PC-3 (cell line): ENCODE data around the gene RUVBL2. TPM values are rescaled to one million over a fixed set of nuclear protein-coding genes. Genes with fewer than 3 reads are reported as not detected.
"Not testable (repeated sequence)": the region's sequence is repeated elsewhere in the genome, so short reads cannot be mapped to it uniquely, and the experiment has no call there.

ENCODE experiments used
- ATAC-seq: fragments of 200-7000 bp; cut with Tn5 transposase; 2 replicates; pipeline ENCODE4 v1.9.1; 2020; ENCODE audit warnings: mild to moderate bottlenecking, moderate library complexity
- BruUV-seq: library from RNA; stranded (reverse); fragments of 400-500 nt; replicated peaks from 2 replicates; lab custom pipeline; 2021; lab: Mats Ljungman, UMichigan
- CTCF ChIA-PET: fragments of 300-600 bp; sonication (Branson Sonifier 250); formaldehyde crosslinking; loops from one replicate; lab custom pipeline; 2022; ENCODE audit warnings: antibody characterized with exemption; lab: Charles Lee
- POLR2A ChIA-PET: fragments of 300-600 bp; sonication (Branson Sonifier 250); formaldehyde crosslinking; loops from one replicate; lab custom pipeline; 2022; ENCODE audit warnings: antibody characterized with exemption; ENCODE audit not compliant: unreplicated experiment; lab: Charles Lee
- DNase-seq: peaks from one replicate; pipeline ENCODE4 v3.0.0-alpha.2; 2015
- H2AFZ ChIP-seq: fragments of 300-600 bp; sonication (generic); 2 replicates; pipeline ENCODE4 v1.6.0; 2016; ENCODE audit warnings: antibody characterized with exemption, low read length
- H3F3A ChIP-seq: fragments of 300-600 bp; sonication (generic); one replicate; pipeline ENCODE4 v1.6.0; 2017; ENCODE audit warnings: antibody characterized with exemption, low read length, control low read depth, mild to moderate bottlenecking; ENCODE audit not compliant: unreplicated experiment
- H3K27ac ChIP-seq: fragments of 300-600 bp; sonication (generic); 2 replicates; pipeline ENCODE4 v1.5.1; 2016; ENCODE audit warnings: mild to moderate bottlenecking, low read length
- H3K27me3 ChIP-seq: fragments of 300-600 bp; sonication (generic); 2 replicates; pipeline ENCODE4 v1.6.1; 2016; ENCODE audit warnings: low read length, mixed read lengths
- H3K36me3 ChIP-seq: fragments of 300-600 bp; sonication (generic); 2 replicates; pipeline ENCODE4 v1.6.1; 2016; ENCODE audit warnings: low read depth, mixed run types, low read length, mixed read lengths
- H3K4me1 ChIP-seq: fragments of 300-600 bp; sonication (generic); 2 replicates; pipeline ENCODE4 v1.5.1; 2016; ENCODE audit warnings: low read length; ENCODE audit not compliant: insufficient read depth
- H3K4me2 ChIP-seq: fragments of 300-600 bp; sonication (generic); 2 replicates; pipeline ENCODE4 v1.6.0; 2016; ENCODE audit warnings: low read length
- H3K4me3 ChIP-seq: fragments of 300-600 bp; sonication (generic); 2 replicates; pipeline ENCODE4 v1.5.1; 2016; ENCODE audit warnings: mild to moderate bottlenecking, low read length, mixed read lengths
- H3K79me2 ChIP-seq: fragments of 300-600 bp; sonication (generic); 2 replicates; pipeline ENCODE4 v1.6.1; 2017; ENCODE audit warnings: low read length, mixed read lengths
- H3K9ac ChIP-seq: fragments of 300-600 bp; sonication (generic); 2 replicates; pipeline ENCODE4 v1.6.0; 2016; ENCODE audit warnings: mild to moderate bottlenecking, low read length
- H3K9me2 ChIP-seq: fragments of 300-600 bp; sonication (generic); replicated peaks from 2 replicates; pipeline ENCODE4 v1.6.1; 2016; ENCODE audit warnings: mixed run types, low read length, mixed read lengths
- H3K9me3 ChIP-seq: fragments of 300-600 bp; sonication (generic); 2 replicates; pipeline ENCODE4 v1.6.1; 2016; ENCODE audit warnings: low read length, mixed read lengths
- H4K20me1 ChIP-seq: fragments of 300-600 bp; sonication (generic); 2 replicates; pipeline ENCODE4 v1.6.1; 2016; ENCODE audit warnings: low read length, mixed read lengths
- intact Hi-C: fragments of 100-400 bp; cut with micrococcal nuclease; formaldehyde crosslinking; loops from 2 replicates; pipeline ENCODE4 v1.9.0; 2023
- total RNA-seq: library from RNA; depleted of rRNA; stranded (reverse); fragments of >200 nt; gene quantifications from 2 replicates; pipeline ENCODE4 v1.2.3, GENCODE V29; 2014
- TF ChIP-seq, protein P1 (sequence below): fragments of 300-600 bp; sonication (generic); conservative IDR thresholded peaks from 2 replicates; pipeline ENCODE4 v1.5.1; 2017; ENCODE audit warnings: antibody characterized with exemption, low read depth, mild to moderate bottlenecking, low read length

The RUVBL2 gene
- total RNA-seq, 1 experiment from 2014 or later, result 291 TPM

DNA sequence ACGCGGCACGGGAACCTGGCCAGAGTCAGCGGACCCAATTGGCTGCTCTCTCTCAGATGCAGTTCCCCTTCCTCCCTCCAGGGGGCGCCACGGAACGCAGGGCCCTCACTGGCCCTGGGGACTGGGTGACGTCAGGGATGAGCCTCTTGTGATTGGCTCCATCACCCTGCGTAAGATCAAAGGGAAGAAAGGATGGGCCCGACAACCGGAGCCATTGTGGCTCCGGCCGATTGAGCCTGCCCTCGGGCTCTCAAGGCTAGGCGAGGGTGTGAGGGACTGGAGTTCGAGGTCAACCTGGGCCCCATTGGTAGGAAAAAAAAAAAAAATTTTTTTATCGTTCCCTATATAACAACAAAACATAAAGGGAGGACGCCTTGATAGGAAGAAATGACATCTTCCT lies 43.1 kb downstream of the RUVBL2 start, which contains the start of gene CGB1:
TSS of gene CGB1 (minus strand) at position 81 of the 400 bp plus-strand sequence. CDS start 184 bp downstream, outside the sequence.
- H3K4me2 ChIP-seq, intact Hi-C loops, H3K9ac ChIP-seq, H2AFZ ChIP-seq, ATAC-seq, H3K4me1 ChIP-seq, POLR2A ChIA-PET, H4K20me1 ChIP-seq, BruUV-seq, H3K27ac ChIP-seq, H3K4me3 ChIP-seq, H3K9me3 ChIP-seq, H3K9me2 ChIP-seq, H3K36me3 ChIP-seq, CTCF ChIA-PET, H3K27me3 ChIP-seq, H3K79me2 ChIP-seq, H3F3A ChIP-seq: not testable (repeated sequence)
- DNase-seq, result peak; percentile 19
- TF ChIP-seq, protein P1, sequence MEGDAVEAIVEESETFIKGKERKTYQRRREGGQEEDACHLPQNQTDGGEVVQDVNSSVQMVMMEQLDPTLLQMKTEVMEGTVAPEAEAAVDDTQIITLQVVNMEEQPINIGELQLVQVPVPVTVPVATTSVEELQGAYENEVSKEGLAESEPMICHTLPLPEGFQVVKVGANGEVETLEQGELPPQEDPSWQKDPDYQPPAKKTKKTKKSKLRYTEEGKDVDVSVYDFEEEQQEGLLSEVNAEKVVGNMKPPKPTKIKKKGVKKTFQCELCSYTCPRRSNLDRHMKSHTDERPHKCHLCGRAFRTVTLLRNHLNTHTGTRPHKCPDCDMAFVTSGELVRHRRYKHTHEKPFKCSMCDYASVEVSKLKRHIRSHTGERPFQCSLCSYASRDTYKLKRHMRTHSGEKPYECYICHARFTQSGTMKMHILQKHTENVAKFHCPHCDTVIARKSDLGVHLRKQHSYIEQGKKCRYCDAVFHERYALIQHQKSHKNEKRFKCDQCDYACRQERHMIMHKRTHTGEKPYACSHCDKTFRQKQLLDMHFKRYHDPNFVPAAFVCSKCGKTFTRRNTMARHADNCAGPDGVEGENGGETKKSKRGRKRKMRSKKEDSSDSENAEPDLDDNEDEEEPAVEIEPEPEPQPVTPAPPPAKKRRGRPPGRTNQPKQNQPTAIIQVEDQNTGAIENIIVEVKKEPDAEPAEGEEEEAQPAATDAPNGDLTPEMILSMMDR, result peak; percentile 59

DNA sequence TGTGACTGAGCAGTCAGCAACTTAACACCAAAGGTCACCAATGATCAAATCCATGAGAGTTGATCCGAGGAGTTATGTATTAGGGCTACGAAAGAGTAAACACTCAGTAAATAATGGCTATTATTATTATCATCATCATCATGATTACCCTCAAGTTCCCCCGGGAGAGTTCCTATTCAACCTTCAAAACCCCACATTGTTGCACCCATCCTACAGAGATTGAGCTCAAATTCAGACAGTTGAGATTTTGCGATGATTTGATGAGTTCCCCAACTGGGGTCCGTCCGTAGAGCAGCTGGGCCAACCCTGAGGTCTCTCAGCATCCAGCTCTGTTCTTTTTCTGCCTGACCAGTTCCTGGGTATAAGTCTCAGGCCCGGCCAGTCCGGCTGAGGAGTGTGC lies 44.4 kb downstream of the RUVBL2 start:
- H3K4me3 ChIP-seq, H3K79me2 ChIP-seq, H2AFZ ChIP-seq, H3K27me3 ChIP-seq, H4K20me1 ChIP-seq, intact Hi-C loops, H3K36me3 ChIP-seq, H3K9ac ChIP-seq, DNase-seq, H3F3A ChIP-seq, BruUV-seq, ATAC-seq, H3K9me3 ChIP-seq, POLR2A ChIA-PET, H3K9me2 ChIP-seq, H3K27ac ChIP-seq: not testable (repeated sequence)
- Histone ChIP-seq H3K4me1 (peaks cover 13% of the 10 kb centered on the region), H3K4me2 (peak overlapping the region; percentile 57; the same call in 1 of the 2 replicates)
- CTCF ChIA-PET, result interaction anchor here (0.6 kb wide), 1 partner anchor 45 kb away, joined by 3 read pairs; the partner anchor contains the start of gene RUVBL2

DNA sequence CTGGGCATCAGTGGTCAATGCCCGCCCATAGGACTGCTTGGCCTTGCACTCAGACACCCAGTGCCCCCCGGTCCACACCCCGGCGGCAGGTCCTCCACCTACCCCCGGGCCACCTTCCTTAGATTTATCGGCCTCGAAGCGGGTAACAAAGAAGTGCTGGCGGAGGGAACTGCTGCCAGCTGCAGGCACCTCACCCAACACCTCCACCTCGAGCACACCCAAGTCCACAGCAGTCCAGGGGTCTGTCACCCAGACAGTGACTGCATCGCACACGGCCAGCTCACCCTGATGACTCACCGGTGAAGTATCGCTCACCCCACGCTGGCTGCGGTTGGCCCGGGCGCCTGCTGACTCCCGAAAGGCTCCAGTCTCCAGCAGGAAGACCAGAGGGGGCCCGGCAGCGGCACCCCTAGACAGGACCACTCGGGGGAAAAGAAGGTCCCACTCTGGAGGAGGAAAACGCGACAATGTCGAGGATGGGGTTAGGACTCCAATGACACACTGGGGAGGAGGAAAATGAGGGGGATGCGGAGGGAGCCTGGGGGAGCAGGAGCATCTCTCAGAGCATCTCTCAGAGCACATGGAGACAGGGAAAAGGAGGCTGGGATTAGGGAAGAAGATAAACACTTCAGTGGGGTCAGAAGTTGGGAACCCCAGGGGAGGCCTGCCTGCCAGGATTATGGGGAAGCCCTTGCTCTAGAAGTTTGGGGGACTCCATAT lies 45.0 kb downstream of the RUVBL2 start:
- CTCF ChIA-PET, result interaction anchor here (0.6 kb wide), 1 partner anchor 45 kb away, joined by 3 read pairs; the partner anchor contains the start of gene RUVBL2
- BruUV-seq, H3K79me2 ChIP-seq, H3K4me3 ChIP-seq, H3F3A ChIP-seq, H3K36me3 ChIP-seq, H3K9me2 ChIP-seq, H3K9me3 ChIP-seq, H3K27ac ChIP-seq, POLR2A ChIA-PET, intact Hi-C loops, H3K27me3 ChIP-seq, H3K9ac ChIP-seq, H4K20me1 ChIP-seq, H2AFZ ChIP-seq: not testable (repeated sequence)
- peak; percentile 78 for DNase-seq
- Histone ChIP-seq H3K4me1 (peaks cover 13% of the 10 kb centered on the region), H3K4me2 (peak overlapping the region; percentile 57; the same call in 1 of the 2 replicates)
- ATAC-seq, result peak; percentile 97

DNA sequence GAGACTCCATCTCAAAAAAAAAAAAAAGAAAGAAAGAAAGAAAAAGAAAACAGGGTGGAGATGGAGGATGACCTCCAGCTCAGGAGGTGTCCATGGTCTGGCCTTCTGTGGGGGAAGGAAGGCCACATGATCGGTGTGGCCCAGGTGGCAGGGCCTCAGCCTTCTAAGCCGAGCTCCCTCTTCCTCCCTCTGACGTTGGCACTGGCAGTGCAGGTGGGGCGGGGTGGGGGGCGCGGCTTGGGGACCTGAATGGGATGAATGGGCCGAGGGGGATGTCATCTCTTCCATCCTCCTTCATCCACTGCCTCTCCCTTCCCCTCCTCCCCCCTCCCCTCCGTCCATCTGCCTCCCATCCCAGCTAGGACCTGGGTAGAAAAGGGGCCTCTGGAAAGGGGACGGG lies 46.0 kb downstream of the RUVBL2 start:
- H4K20me1 ChIP-seq, ATAC-seq, H3K36me3 ChIP-seq, DNase-seq, H2AFZ ChIP-seq, H3K79me2 ChIP-seq, H3K4me2 ChIP-seq, H3F3A ChIP-seq, H3K9me3 ChIP-seq, H3K27ac ChIP-seq, H3K27me3 ChIP-seq, POLR2A ChIA-PET, intact Hi-C loops, H3K9me2 ChIP-seq, BruUV-seq, H3K4me3 ChIP-seq, CTCF ChIA-PET, H3K9ac ChIP-seq: not testable (repeated sequence)
- H3K4me1 ChIP-seq, result peaks cover 13% of the 10 kb centered on the region
